ENCODE results near the gene MYCBP.

MYCBP gene

GRCh38 chr1:38820860-38821259 is 52.3 kb downstream of the MYCBP start:
- DNase-seq (ENCODE audit: low spot score) = no peak

- no peak for DNase-seq (ENCODE audit: low spot score)
Measured at GRCh38 chr1:38819516-38819915, 53.6 kb downstream of the MYCBP start.

- no peak for DNase-seq (ENCODE audit: low spot score)
Measured at GRCh38 chr1:38819040-38819439, 54.1 kb downstream of the MYCBP start.

- peak; percentile 29 for DNase-seq (ENCODE audit: low spot score)
Measured at GRCh38 chr1:38818175-38818976, 54.8 kb downstream of the MYCBP start.

- no peak for DNase-seq (ENCODE audit: low spot score)
Measured at GRCh38 chr1:38817267-38818174, 55.6 kb downstream of the MYCBP start.

GRCh38 chr1:38815903-38816627 is 57.1 kb downstream of the MYCBP start:
- no peak for DNase-seq (ENCODE audit: low spot score)

GRCh38 chr1:38814984-38815464 is 58.1 kb downstream of the MYCBP start:
- DNase-seq (ENCODE audit: low spot score) = no peak

- no peak for DNase-seq (ENCODE audit: low spot score)
Measured at GRCh38 chr1:38814444-38814983, 58.6 kb downstream of the MYCBP start.

GRCh38 chr1:38812981-38813380 is 60.2 kb downstream of the MYCBP start:
- DNase-seq (ENCODE audit: low spot score) = no peak

Measured in CD4-positive, alpha-beta T cell treated with Interleukin-2 at 100 ng/mL for 4 hours (primary cell).